ENCODE data around the gene DNAI2. TPM values are rescaled to one million over a fixed set of nuclear protein-coding genes. Genes with fewer than 3 reads are reported as not detected.

The DNAI2 gene
- total and polyA plus RNA-seq, 12 donors, result 0.06 to 0.26 (median 0.14) TPM; not detected in 9

- WGBS, 4 donors, result 82 to 91% (median 87%) methylated on average over 6 of the region's 6 CpGs
- H3K4me1 ChIP-seq (replicated peaks in 1 of 2), result peaks cover 0 to 5% of the 10 kb centered on the region in 2 donors
- no peak overlapping the region for H3K4me3 ChIP-seq
- no peak overlapping the region for H3K27ac ChIP-seq
- no peaks in the 10 kb centered on the region for H3K36me3 ChIP-seq (replicated peaks in 1 of 2)
- DNase-seq, result no peak
- H3K9me3 ChIP-seq (replicated peaks in 1 of 3), result no peaks in the 10 kb centered on the region
- intact Hi-C loops (cut with DNase I), result no loop called here
- H3K27me3 ChIP-seq, result no peaks in the 10 kb centered on the region
- no peak for TF ChIP-seq POLR2A (IDR thresholded peaks at IDR 0.05)
- TF ChIP-seq CTCF (IDR thresholded peaks at IDR 0.05), result no peak
Observed at GRCh38 chr17:74244548-74244947, 29.5 kb upstream of the DNAI2 start.

DNA sequence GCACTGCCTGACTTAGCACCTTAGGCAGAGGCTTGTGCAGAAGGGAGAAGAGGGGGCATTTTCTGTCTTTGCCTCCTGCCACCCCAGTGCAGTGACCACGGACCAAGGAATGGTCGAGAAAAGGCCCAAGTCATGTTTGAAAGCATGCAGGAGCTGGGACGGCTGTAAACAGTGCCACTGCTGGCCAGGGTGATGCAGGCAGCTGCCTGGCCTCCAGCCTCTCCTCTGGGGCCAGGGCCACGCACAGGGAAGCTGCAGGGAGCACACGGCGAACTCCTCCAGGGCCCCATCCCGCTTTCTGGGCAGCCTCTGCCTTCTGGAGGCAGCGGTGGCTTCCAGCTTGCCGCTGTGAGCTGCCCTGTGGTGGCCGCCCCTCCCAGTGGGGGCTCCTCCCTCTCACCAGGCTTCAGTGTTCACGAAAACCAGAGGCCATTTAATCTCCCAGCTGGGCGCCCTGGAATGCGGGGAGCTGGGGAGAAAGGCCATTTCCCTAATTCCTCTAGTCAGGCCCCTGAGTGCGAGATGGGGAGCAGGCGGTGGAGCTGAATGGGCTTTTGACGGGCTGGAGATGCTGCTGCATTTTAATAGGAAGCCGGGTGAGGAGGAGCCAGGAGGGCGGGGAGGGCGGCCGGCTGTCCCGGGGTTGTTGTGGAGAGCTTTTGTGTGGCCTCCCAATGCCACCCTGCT is 28.7 kb upstream of the DNAI2 start:
- Histone ChIP-seq H3K4me1 (replicated peaks in 1 of 2) (peaks cover 0 to 5% of the 10 kb centered on the region in 2 donors), H3K36me3 (replicated peaks in 1 of 2) (no peaks in the 10 kb centered on the region), H3K9me3 (replicated peaks in 1 of 3) (no peaks in the 10 kb centered on the region), H3K4me3 (no peak overlapping the region), H3K27me3 (no peaks in the 10 kb centered on the region), H3K27ac (no peak overlapping the region)
- intact Hi-C loops (cut with DNase I), result no loop called here
- 76 to 89% (median 81%) methylated on average over 5 to 21 of the region's 21 CpGs for WGBS, 4 donors
- DNase-seq, result no peak
- TF ChIP-seq CTCF (IDR thresholded peaks at IDR 0.05) (no peak), POLR2A (IDR thresholded peaks at IDR 0.05) (no peak)

GRCh38 chr17:74245871-74246270 is 28.2 kb upstream of the DNAI2 start:
- TF ChIP-seq POLR2A (IDR thresholded peaks at IDR 0.05) (no peak), CTCF (IDR thresholded peaks at IDR 0.05) (no peak)
- Histone ChIP-seq H3K27ac (no peak overlapping the region), H3K4me1 (replicated peaks in 1 of 2) (peaks cover 0 to 5% of the 10 kb centered on the region in 2 donors), H3K36me3 (replicated peaks in 1 of 2) (no peaks in the 10 kb centered on the region), H3K27me3 (no peaks in the 10 kb centered on the region), H3K4me3 (no peak overlapping the region), H3K9me3 (replicated peaks in 1 of 3) (no peaks in the 10 kb centered on the region)
- WGBS, 4 donors, result 69 to 79% (median 72%) methylated on average over 4 to 5 of the region's 5 CpGs
- no peak for DNase-seq
- intact Hi-C loops (cut with DNase I), result no loop called here

- H3K4me1 ChIP-seq (replicated peaks in 1 of 2), result no peaks in the 10 kb centered on the region
- intact Hi-C loops (cut with DNase I), result no loop called here
- H3K27ac ChIP-seq, result no peak overlapping the region
- no peaks in the 10 kb centered on the region for H3K27me3 ChIP-seq
- 77 to 96% (median 82%) methylated on average over 10 to 17 of the region's 17 CpGs for WGBS, 4 donors
- no peak for DNase-seq
- no peak overlapping the region for H3K4me3 ChIP-seq
- no peaks in the 10 kb centered on the region for H3K36me3 ChIP-seq (replicated peaks in 1 of 2)
- H3K9me3 ChIP-seq (replicated peaks in 1 of 3), result no peaks in the 10 kb centered on the region
- no peak for TF ChIP-seq POLR2A (IDR thresholded peaks at IDR 0.05)
- no peak for TF ChIP-seq CTCF (IDR thresholded peaks at IDR 0.05)
Observed at GRCh38 chr17:74249590-74250270, 24.3 kb upstream of the DNAI2 start.
